Keratinocyte (primary cell): ENCODE measurements around the gene MYMK. TPM values are rescaled to one million over a fixed set of nuclear protein-coding genes. Genes with fewer than 3 reads are reported as not detected.

Experiments
- DNase-seq: peaks from one replicate; pipeline ENCODE4 v3.0.0-alpha.2; 2011; ENCODE audit warnings: low read depth, missing footprints, low spot score
- FAIRE-seq: peaks from 2 replicates; lab custom pipeline; 2011; peaks lifted over from hg19 to GRCh38; lab: Jason Lieb, UNC
- H2AFZ ChIP-seq: 2 replicates; pipeline ENCODE4 v1.6.0; 2012; ENCODE audit warnings: low read length, control low read depth, inconsistent platforms; ENCODE audit not compliant: control insufficient read depth
- H3K27ac ChIP-seq: 2 replicates; pipeline ENCODE4 v1.5.1; 2011; ENCODE audit warnings: low read length; ENCODE audit not compliant: control insufficient read depth, insufficient read depth
- H3K27me3 ChIP-seq: 3 replicates; pipeline ENCODE4 v1.6.0; 2011; ENCODE audit warnings: low read length; ENCODE audit not compliant: control insufficient read depth, insufficient read depth; ENCODE audit errors: extremely low read depth
- H3K36me3 ChIP-seq, 2 experiments: 2 replicates in 1 of 2; 3 replicates in 1 of 2; pipeline ENCODE4 v1.5.1; 2011; ENCODE audit warnings: low read length in 2 of 2, mild to moderate bottlenecking in 1 of 2; ENCODE audit not compliant: control insufficient read depth in 2 of 2, insufficient read depth in 2 of 2; ENCODE audit errors: extremely low read depth in 1 of 2
- H3K4me1 ChIP-seq: 3 replicates; pipeline ENCODE4 v1.5.1; 2011; ENCODE audit warnings: low read length; ENCODE audit not compliant: control insufficient read depth, insufficient read depth; ENCODE audit errors: extremely low read depth
- H3K4me2 ChIP-seq: 3 replicates; pipeline ENCODE4 v1.6.0; 2011; ENCODE audit warnings: low read depth, low read length; ENCODE audit not compliant: control insufficient read depth, insufficient read depth; ENCODE audit errors: extremely low read depth
- H3K4me3 ChIP-seq, 3 experiments: fragments of 200-600 bp in 1 of 3; sonication (generic) in 1 of 3; 2 replicates in 2 of 3; 3 replicates in 1 of 3; pipeline ENCODE4 v1.5.1; 2011 to 2016; ENCODE audit warnings: low read length in 3 of 3, mild to moderate bottlenecking in 3 of 3, control low read depth in 2 of 3, inconsistent platforms in 1 of 3, low read depth in 1 of 3, mixed read lengths in 1 of 3, mixed run types in 1 of 3, moderate library complexity in 1 of 3; ENCODE audit not compliant: control insufficient read depth in 2 of 3, insufficient read depth in 2 of 3; ENCODE audit errors: extremely low read depth in 1 of 3
- H3K79me2 ChIP-seq: 2 replicates; pipeline ENCODE4 v1.6.0; 2012; ENCODE audit warnings: low read length; ENCODE audit not compliant: control insufficient read depth, insufficient read depth
- H3K9ac ChIP-seq: 3 replicates; pipeline ENCODE4 v1.6.0; 2011; ENCODE audit warnings: low read length; ENCODE audit not compliant: control insufficient read depth, insufficient read depth; ENCODE audit errors: extremely low read depth
- H3K9me1 ChIP-seq: 3 replicates; pipeline ENCODE4 v1.6.0; 2011; ENCODE audit warnings: low read length; ENCODE audit not compliant: control insufficient read depth, insufficient read depth; ENCODE audit errors: extremely low read depth
- H3K9me3 ChIP-seq: 2 replicates; pipeline ENCODE4 v1.5.1; 2012; ENCODE audit warnings: low read depth, low read length; ENCODE audit not compliant: control insufficient read depth
- H4K20me1 ChIP-seq: 3 replicates; pipeline ENCODE4 v1.6.0; 2011; ENCODE audit warnings: low read length; ENCODE audit not compliant: control insufficient read depth, insufficient read depth; ENCODE audit errors: extremely low read depth
- EZH2 ChIP-seq: IDR thresholded peaks from one replicate; pipeline ENCODE4 v1.6.1; 2012; ENCODE audit warnings: inconsistent platforms, mild to moderate bottlenecking, low read length, moderate library complexity
- dilution Hi-C: fragments of 300-500 bp; cut with MboI; formaldehyde crosslinking; loops from one replicate; pipeline ENCODE4 v1.7.0; 2020; ENCODE audit warnings: low sequenced_read_pairs; ENCODE audit not compliant: extremely low pct_ligation_motif_present
- polyA plus RNA-seq, 5 experiments: library from polyadenylated mRNA; depleted of rRNA in 3 of 5; stranded (reverse) in 3 of 5; stranded (forward) in 1 of 5; unstranded in 1 of 5; fragments of >200 nt; gene quantifications; 1 replicate in 1 of 5; 2 replicates in 3 of 5; 3 replicates in 1 of 5; pipeline versions ENCODE4 v1.2.1 to v1.2.3, GENCODE V29; 2011 to 2012; ENCODE audit warnings: missing spikeins in 2 of 5, low read depth in 1 of 5, low replicate concordance in 1 of 5
- TF ChIP-seq, protein P1 (sequence below), 3 experiments: IDR thresholded peaks in 1 of 3; conservative IDR thresholded peaks in 1 of 3; optimal IDR thresholded peaks in 1 of 3; 2 replicates in 2 of 3; 3 replicates in 1 of 3; pipeline versions ENCODE3 to v1.5.1; 2011; ENCODE audit warnings: low read length in 3 of 3, mild to moderate bottlenecking in 3 of 3, moderate library complexity in 2 of 3, control low read depth in 1 of 3, inconsistent platforms in 1 of 3; ENCODE audit not compliant: insufficient read depth in 2 of 3; ENCODE audit errors: extremely low read depth in 1 of 3

Gene MYMK
- polyA plus RNA-seq, 1 donor (not counting 4 experiments of a cell fraction or from before 2014, with no cell fraction given), result not detected

DNA sequence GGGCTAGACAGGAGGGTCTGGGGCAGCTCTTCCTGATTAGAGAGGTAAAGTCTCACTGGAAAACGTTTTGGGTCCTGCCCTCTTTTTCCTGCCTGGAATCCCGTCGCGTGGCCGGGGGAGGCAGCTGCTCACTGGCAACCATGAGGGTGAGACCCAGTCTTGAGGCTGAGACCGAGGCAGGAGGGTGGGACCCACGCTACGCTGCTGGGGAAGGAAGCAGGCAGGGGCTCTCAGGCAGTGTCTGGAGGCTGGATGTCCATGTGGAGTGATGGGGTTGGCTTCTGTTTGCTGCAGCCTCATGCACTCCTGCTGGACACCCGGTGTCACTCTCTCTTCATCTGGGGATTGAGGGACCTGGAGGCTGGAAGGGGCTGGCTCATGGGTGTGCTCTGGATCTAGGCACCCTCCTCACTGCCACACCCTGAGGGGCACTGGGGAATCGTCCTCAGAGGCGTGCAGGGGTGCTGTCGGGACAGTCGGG is 34.5 kb downstream of the MYMK start:
- DNase-seq, result no peak
- peaks cover 12% of the 10 kb centered on the region for H3K4me1 ChIP-seq
- TF ChIP-seq EZH2, result no peak
- TF ChIP-seq, protein P1, sequence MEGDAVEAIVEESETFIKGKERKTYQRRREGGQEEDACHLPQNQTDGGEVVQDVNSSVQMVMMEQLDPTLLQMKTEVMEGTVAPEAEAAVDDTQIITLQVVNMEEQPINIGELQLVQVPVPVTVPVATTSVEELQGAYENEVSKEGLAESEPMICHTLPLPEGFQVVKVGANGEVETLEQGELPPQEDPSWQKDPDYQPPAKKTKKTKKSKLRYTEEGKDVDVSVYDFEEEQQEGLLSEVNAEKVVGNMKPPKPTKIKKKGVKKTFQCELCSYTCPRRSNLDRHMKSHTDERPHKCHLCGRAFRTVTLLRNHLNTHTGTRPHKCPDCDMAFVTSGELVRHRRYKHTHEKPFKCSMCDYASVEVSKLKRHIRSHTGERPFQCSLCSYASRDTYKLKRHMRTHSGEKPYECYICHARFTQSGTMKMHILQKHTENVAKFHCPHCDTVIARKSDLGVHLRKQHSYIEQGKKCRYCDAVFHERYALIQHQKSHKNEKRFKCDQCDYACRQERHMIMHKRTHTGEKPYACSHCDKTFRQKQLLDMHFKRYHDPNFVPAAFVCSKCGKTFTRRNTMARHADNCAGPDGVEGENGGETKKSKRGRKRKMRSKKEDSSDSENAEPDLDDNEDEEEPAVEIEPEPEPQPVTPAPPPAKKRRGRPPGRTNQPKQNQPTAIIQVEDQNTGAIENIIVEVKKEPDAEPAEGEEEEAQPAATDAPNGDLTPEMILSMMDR (optimal IDR thresholded peaks at IDR 0.05 in 1 of 3, IDR thresholded peaks at IDR 0.05 in 1 of 3, conservative IDR thresholded peaks at IDR 0.05 in 1 of 3; ENCODE audit: extremely low read depth in 1 of 3, insufficient read depth in 2 of 3, low read length in 3 of 3), result no peak
- H3K4me3 ChIP-seq, result no peak overlapping the region
- H2AFZ ChIP-seq, result no peak overlapping the region
- dilution Hi-C loops, result no loop called here
- peaks cover 18% of the 10 kb centered on the region for H3K27me3 ChIP-seq
- H3K27ac ChIP-seq, result no peak overlapping the region
- no peaks in the 10 kb centered on the region for H3K9me1 ChIP-seq
- no peak overlapping the region for H3K9ac ChIP-seq
- no peaks in the 10 kb centered on the region for H4K20me1 ChIP-seq
- no peaks in the 10 kb centered on the region for H3K9me3 ChIP-seq
- H3K36me3 ChIP-seq, result no peaks in the 10 kb centered on the region
- no peak for FAIRE-seq
- no peak overlapping the region for H3K4me2 ChIP-seq
- H3K79me2 ChIP-seq, result no peaks in the 10 kb centered on the region

DNA sequence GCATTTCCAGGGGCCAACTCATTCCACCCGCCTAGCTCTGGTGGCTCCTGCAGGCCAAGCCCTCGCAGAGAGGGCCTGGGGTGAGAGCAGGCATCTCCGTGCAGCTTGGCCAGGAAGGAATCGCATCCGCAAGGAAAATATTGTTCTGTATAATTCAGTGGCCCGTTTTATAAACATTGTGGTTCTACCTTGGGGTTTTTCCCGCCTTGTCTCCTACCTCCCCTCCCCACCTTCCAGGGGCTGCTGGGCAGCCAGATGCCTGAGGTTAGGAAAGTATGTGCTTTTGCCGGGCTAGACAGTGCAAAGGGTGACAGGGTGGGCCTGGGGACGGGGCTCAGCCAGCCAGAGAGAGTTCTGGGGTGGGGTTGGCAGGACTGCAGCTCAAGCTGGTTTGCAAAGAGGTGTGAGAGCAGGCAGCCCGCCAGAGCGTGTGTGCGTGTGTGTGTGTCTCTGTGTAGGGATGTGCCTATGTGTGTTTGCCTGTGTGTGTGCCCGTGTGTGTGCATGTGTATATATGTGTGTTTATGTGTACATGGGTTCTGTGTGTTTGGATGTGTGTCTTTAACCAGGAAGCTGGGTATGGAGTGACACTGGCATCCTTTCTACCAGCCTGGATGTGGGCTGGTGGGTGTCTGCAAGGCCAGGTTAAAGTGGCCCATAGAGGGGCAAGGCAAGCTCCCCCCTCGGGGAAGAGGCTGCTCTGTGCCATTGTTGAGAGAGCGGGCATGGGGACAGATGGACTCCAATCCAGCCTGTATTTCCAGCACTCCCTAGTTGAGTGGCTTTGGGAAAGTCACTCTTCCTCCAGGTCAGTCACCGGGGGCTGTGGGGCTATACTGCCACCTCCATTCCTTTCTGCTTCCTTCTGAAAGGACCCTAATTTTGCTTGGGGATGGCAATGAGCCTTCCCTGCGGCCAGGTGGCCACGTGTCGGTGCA is 35.2 kb downstream of the MYMK start:
- H3K4me1 ChIP-seq, result peaks cover 12% of the 10 kb centered on the region
- FAIRE-seq (no peak), DNase-seq (no peak)
- H3K9me1 ChIP-seq, result no peaks in the 10 kb centered on the region
- peaks cover 21% of the 10 kb centered on the region for H3K27me3 ChIP-seq
- H3K9ac ChIP-seq, result no peak overlapping the region
- no peak overlapping the region for H3K4me3 ChIP-seq
- H3K79me2 ChIP-seq, result no peaks in the 10 kb centered on the region
- no peak overlapping the region for H3K27ac ChIP-seq
- H3K9me3 ChIP-seq, result no peaks in the 10 kb centered on the region
- H3K36me3 ChIP-seq, result no peaks in the 10 kb centered on the region
- H4K20me1 ChIP-seq, result no peaks in the 10 kb centered on the region
- no peak overlapping the region for H2AFZ ChIP-seq
- H3K4me2 ChIP-seq, result no peak overlapping the region
- dilution Hi-C loops, result no loop called here
- no peak for TF ChIP-seq EZH2
- TF ChIP-seq, protein P1 (optimal IDR thresholded peaks at IDR 0.05 in 1 of 3, IDR thresholded peaks at IDR 0.05 in 1 of 3, conservative IDR thresholded peaks at IDR 0.05 in 1 of 3; ENCODE audit: extremely low read depth in 1 of 3, insufficient read depth in 2 of 3, low read length in 3 of 3), result no peak
